NCI-H82 treated with DMSO at 0.1 percent for 48 hours (cell line): ENCODE measurements around the gene GOLGA8M.
"Not testable (repeated sequence)": the region's sequence is repeated elsewhere in the genome, so short reads cannot be mapped to it uniquely, and the experiment has no call there.

Experiments
- DNase-seq: peaks from one replicate; lab custom pipeline; 2025; ENCODE audit not compliant: unreplicated experiment; lab: John Stamatoyannopoulos, UW

GOLGA8M gene, protein sequence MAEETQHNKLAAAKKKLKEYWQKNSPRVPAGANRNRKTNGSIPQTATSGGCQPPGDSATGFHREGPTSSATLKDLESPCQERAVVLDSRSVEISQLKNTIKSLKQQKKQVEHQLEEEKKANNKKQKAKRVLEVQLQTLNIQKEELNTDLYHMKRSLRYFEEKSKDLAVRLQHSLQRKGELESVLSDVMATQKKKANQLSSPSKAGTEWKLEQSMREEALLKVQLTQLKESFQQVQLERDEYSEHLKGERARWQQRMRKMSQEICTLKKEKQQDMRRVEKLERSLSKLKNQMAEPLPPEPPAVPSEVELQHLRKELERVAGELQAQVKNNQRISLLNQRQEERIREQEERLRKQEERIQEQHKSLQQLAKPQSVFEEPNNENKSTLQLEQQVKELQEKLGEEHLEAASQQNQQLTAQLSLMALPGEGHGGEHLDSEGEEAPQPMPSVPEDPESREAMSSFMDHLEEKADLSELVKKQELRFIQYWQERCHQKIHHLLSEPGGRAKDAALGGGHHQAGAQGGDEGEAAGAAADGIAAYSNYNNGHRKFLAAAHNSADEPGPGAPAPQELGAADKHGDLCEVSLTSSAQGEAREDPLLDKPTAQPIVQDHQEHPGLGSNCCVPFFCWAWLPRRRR

GRCh38 chr15:28712270-28712669 is at the start of gene GOLGA8M:
Gene GOLGA8M (minus strand): TSS chr15:28712421. CDS start chr15:28712323, 98 bp downstream.
- not testable (repeated sequence) for DNase-seq

DNA sequence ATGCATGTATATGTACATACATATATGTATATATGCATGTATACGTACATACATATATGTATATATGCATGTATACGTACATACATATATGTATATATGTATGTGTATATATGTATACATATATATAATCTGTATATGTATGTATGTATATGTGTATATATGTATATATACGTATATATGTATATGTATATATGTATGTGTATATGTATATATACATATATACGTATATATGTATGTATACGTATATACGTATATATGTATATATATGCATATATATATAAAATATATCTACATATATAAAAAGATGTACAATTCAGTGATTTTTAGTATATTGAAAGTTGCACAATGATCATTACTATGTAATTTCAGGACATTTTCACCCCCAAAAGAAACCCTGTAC is 30.7 kb upstream of the GOLGA8M start:
- not testable (repeated sequence) for DNase-seq

DNA sequence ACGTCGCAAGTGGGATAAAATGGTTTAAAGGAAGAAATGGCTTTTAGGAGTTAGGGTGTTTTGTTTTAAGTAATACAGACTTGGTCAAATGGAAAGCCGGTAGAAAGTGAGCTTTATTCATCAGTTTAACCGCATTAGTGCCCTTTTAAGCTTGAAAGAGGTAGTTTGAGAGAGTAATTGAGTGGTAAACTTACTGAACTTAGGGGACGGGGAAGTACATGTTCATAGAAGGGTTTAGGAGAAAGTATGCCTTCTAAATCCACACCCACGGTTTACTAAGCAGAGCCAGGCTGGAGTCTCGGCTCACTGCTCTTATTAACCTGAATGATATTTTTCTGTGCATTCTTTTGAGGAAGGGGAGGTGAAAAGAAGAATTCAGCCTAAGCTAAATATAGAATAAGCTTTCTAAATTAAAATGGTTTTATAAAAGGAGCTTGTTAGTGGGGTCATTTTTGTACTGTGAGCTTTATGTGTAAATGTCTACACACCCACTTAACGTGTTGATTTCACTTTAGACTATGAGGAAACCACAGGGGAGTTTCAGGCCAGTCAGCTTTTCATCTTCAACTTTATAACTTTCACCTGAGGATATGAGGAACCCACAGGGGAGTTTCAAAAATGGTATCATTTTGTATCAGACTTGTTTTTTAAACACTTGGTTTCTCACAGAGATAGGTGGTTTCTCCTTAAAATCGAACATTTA is 26.5 kb upstream of the GOLGA8M start:
- DNase-seq, result not testable (repeated sequence)

DNA sequence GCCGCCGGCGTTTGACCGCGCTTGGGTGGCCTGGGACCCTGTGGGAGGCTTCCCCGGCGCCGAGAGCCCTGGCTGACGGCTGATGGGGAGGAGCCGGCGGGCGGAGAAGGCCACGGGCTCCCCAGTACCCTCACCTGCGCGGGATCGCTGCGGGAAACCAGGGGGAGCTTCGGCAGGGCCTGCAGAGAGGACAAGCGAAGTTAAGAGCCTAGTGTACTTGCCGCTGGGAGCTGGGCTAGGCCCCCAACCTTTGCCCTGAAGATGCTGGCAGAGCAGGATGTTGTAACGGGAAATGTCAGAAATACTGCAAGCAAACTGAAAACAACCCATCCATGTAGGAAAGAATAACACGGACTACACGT is 26.0 kb upstream of the GOLGA8M start:
- DNase-seq, result not testable (repeated sequence)

GRCh38 chr15:28737521-28738199 is 25.4 kb upstream of the GOLGA8M start:
- DNase-seq, result not testable (repeated sequence)

DNA sequence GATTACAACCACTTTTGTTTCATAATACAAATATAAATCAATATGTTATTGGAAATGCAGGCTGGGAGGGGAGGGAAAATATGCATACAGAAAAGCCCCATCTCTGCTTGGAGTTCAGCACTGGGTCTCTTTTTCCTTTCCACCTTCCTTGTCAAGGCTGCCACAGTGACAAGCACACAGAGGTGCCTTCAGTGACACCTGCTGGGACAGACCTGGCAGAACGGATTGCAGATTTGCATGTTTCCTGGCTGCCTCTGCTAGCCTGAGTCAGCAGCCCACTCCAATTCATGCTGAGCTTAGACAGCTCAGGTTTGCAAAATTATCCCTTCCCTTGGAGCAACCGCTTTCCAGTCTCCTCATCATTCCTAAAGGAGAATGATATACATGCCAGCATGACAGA is 15.8 kb upstream of the GOLGA8M start:
- not testable (repeated sequence) for DNase-seq

DNA sequence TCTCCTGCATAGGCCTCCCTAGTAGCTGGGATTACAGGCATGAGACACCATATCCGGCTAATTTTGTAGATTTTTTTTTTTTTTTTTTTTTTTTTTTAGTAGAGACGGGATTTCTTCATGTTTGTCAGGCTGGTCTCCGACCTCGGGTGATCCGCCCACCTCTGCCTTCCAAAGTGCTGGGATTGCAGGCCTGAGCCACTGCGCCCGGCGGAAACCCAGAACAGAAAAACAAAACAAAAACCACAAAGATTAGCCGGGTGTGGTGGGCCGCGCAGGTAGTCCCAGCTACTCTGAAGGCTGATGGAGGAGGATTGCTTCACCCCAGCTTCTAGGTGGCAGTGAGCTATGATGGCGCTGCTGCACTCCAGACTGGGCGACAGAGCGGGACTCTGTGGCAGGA is 14.8 kb upstream of the GOLGA8M start:
- not testable (repeated sequence) for DNase-seq

GRCh38 chr15:28726102-28726501 is 13.9 kb upstream of the GOLGA8M start:
- no peak for DNase-seq

- DNase-seq, result no peak
Observed at GRCh38 chr15:28725556-28725955, 13.3 kb upstream of the GOLGA8M start.

- not testable (repeated sequence) for DNase-seq
Observed at GRCh38 chr15:28723986-28724385, 11.8 kb upstream of the GOLGA8M start.

GRCh38 chr15:28719626-28720025 is 7.4 kb upstream of the GOLGA8M start:
- DNase-seq, result not testable (repeated sequence)

- DNase-seq, result not testable (repeated sequence)
Observed at GRCh38 chr15:28718576-28718975, 6.4 kb upstream of the GOLGA8M start.

DNA sequence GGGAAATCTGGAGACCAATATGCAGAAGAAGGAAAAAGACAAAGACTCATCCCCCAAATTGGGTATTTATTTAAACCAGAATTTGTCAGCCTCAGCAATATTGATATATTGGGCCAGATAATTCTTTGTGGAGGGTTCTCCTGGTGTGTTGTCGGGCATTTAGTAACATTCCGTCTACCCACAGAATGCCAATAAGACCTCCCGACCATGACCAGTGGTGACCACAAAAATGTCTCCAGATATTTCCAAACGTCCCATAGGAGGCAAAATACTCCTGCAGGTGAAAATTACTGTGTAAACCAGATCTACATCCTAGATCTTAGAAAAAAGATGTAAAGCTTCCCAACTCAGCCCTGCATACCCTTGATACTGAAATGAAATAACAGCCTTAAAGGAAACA is 2.0 kb upstream of the GOLGA8M start:
- not testable (repeated sequence) for DNase-seq

GRCh38 chr15:28703927-28704326 is 8.3 kb downstream of the GOLGA8M start:
- DNase-seq, result not testable (repeated sequence)

DNA sequence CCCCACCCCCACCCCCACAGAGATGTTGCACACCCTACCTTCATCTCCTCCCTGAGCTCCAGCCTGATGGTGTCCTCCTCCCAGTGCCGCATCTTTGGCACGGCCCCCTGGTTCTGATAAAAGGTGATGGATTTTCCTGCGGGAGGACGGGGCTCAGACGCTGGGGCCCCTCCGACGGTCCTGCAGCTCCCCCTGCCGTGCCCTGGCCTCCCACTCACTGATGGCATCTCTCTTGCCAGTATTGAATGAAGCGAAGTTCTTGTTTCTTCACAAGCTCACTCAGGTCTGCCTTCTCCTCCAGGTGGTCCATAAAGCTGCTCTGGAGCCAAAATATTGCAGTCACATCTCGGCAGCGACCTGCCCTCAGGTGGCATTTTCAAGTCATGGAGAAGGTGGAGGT is 9.8 kb downstream of the GOLGA8M start:
- DNase-seq, result not testable (repeated sequence)

DNA sequence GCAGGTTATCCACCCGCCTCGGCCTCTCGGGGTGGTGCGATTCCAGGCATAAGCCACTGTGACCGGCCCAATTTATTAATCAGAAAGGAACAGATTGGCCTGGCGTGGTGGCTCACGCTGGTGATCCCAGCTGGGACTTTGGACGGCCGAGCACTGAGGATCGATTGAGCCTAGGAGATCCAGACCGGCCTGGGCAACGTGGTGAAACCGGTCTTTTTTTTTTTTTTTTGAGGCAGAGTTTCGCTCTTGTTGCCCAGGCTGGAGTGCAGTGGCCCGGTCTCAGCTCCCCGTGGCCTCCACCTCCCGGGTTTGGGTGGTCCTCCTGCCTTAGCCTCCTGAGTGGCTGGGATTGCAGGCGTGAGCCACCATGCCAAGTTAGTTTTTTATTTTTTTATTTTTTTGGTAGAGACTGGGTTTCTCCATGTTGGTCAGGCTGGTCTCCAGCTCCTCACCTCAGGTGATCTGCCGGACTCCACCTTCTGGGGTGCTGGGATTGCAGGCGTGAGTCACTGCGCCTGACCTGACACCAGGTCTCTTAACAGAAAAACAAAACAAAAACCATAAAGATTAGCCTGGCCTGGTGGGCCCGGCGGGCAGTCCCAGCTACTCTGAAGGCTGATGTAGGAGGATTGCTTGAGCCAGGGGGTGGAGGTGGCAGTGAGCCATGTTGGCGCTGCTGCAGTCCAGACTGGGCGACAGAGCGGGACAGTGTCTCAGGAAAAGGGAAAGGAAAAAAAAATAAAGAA is 18.0 kb downstream of the GOLGA8M start:
- not testable (repeated sequence) for DNase-seq

DNA sequence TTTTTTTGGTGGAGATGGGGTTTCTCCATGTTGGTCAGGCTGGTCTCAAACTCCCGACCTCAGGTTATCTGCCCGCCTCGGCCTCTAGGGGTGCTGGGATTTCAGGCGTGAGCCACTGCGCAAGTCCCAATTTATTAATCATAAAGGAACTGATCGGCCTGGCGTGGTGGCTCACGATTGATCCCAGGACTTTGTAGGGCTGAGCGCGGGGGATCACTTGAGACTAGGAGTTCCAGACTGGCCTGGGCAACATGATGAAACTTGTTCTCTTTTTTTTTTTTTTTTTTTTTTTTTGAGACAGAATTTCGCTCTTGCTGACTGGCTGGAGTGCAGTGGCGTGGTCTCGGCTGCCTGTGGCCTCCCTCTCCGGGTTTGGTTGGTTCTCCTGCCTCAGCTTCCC is 19.2 kb downstream of the GOLGA8M start:
- DNase-seq, result not testable (repeated sequence)

DNA sequence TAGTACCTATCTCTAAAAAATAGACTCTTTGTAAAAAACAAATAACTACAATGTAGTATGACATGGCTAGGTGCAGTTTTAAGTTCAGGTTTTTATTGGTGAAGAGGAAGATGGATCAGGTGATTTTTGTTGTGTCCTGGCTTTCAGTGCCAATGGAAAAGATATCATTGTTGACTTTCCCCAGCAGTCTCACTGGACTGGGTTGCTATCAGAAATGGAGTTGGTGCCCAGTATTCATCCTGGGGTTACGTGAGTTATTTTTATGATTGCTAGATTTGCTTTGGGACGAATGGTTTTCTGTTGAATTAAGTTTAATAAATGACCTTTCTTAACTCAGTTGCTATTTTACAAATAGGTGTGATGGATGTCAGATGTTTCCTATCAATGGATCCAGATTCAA is 38.7 kb downstream of the GOLGA8M start:
- DNase-seq, result not testable (repeated sequence)

GRCh38 chr15:28672122-28672521 is 40.1 kb downstream of the GOLGA8M start:
- not testable (repeated sequence) for DNase-seq

GRCh38 chr15:28666402-28666801 is 45.8 kb downstream of the GOLGA8M start:
- DNase-seq, result not testable (repeated sequence)
